Measurements from ENCODE around the gene THBS2. TPM values are rescaled to one million over a fixed set of nuclear protein-coding genes. Genes with fewer than 3 reads are reported as not detected.
"Not testable (repeated sequence)": the region's sequence is repeated elsewhere in the genome, so short reads cannot be mapped to it uniquely, and the experiment has no call there.

Gene THBS2
- total RNA-seq, 4 donors from 2014 or later, result 3.6 to 7.7 (median 4.8) TPM

DNA sequence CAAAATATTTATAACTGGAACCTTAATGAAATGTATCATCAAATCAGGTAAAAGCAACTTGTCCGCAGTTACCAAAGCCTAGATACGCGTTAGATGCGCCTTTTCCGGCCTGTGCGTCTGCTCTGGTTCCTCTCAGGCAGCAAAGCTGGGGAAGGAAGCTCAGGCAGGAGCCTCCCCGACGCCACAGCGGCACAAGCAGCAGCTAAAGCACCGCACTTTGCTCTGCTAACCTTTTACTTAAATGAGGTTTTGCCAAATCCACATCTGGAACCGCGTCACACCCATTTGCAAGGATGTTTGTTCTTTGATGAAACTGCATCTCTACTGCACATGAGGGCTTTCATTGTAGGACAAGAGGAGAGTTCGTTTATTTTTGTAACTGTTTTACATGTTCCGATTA is 36.8 kb downstream of the THBS2 start:
- ATAC-seq (no peak), DNase-seq (no peak)
- Histone ChIP-seq H3K27ac (no peak overlapping the region), H3K4me3 (no peak overlapping the region), H3K9me3 (no peaks in the 10 kb centered on the region), H3K27me3 (no peaks in the 10 kb centered on the region), H3K4me1 (peaks cover 5 to 11% of the 10 kb centered on the region in 2 donors), H3K36me3 (no peaks in the 10 kb centered on the region)
- no peak for TF ChIP-seq POLR2A (IDR thresholded peaks at IDR 0.05)
- TF ChIP-seq, protein P1, sequence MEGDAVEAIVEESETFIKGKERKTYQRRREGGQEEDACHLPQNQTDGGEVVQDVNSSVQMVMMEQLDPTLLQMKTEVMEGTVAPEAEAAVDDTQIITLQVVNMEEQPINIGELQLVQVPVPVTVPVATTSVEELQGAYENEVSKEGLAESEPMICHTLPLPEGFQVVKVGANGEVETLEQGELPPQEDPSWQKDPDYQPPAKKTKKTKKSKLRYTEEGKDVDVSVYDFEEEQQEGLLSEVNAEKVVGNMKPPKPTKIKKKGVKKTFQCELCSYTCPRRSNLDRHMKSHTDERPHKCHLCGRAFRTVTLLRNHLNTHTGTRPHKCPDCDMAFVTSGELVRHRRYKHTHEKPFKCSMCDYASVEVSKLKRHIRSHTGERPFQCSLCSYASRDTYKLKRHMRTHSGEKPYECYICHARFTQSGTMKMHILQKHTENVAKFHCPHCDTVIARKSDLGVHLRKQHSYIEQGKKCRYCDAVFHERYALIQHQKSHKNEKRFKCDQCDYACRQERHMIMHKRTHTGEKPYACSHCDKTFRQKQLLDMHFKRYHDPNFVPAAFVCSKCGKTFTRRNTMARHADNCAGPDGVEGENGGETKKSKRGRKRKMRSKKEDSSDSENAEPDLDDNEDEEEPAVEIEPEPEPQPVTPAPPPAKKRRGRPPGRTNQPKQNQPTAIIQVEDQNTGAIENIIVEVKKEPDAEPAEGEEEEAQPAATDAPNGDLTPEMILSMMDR (IDR thresholded peaks at IDR 0.05 in 4 of 5, conservative IDR thresholded peaks at IDR 0.05 in 1 of 5), result no peak
- in situ Hi-C loops (cut with MboI; ENCODE audit: low sequenced_read_pairs in 4 of 4) (no loop called here), intact Hi-C loops (cut with DNase I; ENCODE audit: low total_unique reads) (loop anchor here (10.0 kb wide), 1 partner anchor 252 kb away; no protein-coding TSS in a partner anchor)

DNA sequence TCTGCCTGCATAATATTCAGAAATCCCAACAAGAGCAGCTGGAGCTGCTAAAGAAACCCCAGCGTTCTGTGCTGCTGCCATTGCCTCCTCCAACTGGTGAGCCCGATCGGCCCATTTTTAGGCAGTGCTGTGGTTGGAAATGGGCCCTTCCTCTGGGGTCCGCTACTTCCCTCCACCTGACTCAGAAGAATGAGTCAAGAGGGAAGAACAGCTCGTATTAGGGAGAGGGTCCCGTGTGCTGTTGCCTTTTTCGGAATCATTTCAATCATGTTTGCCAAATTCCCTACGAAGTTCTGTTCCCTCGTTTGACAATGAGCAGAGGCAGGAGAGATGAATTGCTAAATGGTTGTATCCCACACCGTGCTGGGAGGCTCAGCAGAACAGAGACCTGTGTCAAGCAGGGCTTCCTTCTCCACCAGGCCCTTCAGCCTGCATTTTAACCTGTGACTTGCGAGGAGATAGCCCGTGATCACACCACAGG is 38.4 kb downstream of the THBS2 start:
- Histone ChIP-seq H3K36me3 (no peaks in the 10 kb centered on the region), H3K4me1 (peaks cover 5 to 11% of the 10 kb centered on the region in 2 donors), H3K27ac (peak overlapping the region; percentile 57 to 80 (median 72)), H3K4me3 (no peak overlapping the region), H3K27me3 (no peaks in the 10 kb centered on the region), H3K9me3 (no peaks in the 10 kb centered on the region)
- intact Hi-C loops (cut with DNase I; ENCODE audit: low total_unique reads), result loop anchor here (10.0 kb wide), 1 partner anchor 250 kb away; no protein-coding TSS in a partner anchor
- no peak for ATAC-seq
- in situ Hi-C loops (cut with MboI; ENCODE audit: low sequenced_read_pairs in 4 of 4), result no loop called here
- TF ChIP-seq, protein P1 (IDR thresholded peaks at IDR 0.05 in 4 of 5, conservative IDR thresholded peaks at IDR 0.05 in 1 of 5), result no peak
- TF ChIP-seq POLR2A (IDR thresholded peaks at IDR 0.05), result no peak
- no peak for DNase-seq

DNA sequence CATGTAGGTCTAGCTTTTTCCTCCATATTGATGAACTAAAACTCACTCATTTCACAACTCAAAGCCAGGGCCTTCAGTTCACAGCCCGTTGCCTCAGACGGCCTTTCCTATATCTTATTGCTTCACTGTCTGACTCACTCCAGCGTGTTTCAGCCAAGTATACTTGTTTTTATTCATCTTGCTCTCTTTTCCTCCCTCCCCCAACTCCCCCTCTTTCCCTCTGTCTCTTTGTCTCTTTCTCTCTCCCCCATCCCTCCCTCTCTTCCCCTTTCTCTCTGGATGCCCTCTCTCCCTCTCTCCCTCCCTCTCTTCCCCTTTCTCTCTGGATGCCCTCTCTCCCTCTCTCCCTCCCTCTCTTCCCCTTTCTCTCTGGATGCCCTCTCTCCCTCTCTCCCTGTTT is 38.9 kb downstream of the THBS2 start:
- in situ Hi-C loops (cut with MboI; ENCODE audit: low sequenced_read_pairs in 4 of 4); H3K4me3 ChIP-seq: not testable (repeated sequence)

DNA sequence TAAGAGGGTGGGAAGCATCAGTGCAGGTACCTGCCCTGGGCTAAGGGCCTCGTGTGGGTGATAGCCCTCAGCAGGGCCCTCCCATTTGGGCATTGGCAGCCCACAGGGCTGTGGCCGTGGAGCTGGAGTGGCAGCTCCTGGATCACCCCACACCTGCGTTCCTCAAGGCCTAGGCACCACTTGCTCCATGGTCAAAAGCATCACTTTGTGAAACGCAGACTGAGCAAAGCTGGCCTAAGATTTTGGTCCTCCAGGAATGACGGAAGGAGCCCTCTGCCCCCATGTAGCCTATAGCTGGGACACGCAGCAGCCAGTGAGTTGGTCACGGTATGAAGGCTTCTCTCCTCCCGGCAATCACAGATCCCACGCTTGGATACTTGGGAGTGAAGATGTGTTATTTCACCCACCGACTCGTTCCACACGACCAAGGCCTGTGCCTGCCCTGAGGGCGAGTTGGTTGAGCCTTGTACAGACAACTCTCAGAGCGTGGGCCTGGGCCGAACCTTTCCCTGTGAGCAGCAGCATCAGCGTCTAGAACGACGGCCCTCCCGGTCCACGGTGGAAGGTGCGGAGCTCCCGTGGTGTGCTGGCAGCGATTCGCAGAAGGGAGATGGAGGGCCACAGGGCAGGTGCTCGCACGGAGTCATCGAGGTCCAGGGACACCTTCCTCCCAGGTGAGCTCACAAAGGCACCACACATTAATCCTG is 39.7 kb downstream of the THBS2 start:
- intact Hi-C loops (cut with DNase I; ENCODE audit: low total_unique reads) (loop anchor here (10.0 kb wide), 1 partner anchor 249 kb away; no protein-coding TSS in a partner anchor), in situ Hi-C loops (cut with MboI; ENCODE audit: low sequenced_read_pairs in 4 of 4) (no loop called here)
- Histone ChIP-seq H3K27ac (peak overlapping the region; percentile 48 to 80 (median 72)), H3K36me3 (no peaks in the 10 kb centered on the region), H3K4me3 (peak overlapping the region in 2 of 4 donors; percentile 51 to 66), H3K9me3 (no peaks in the 10 kb centered on the region), H3K27me3 (no peaks in the 10 kb centered on the region), H3K4me1 (peaks cover 5 to 11% of the 10 kb centered on the region in 2 donors)
- TF ChIP-seq, protein P1 (IDR thresholded peaks at IDR 0.05 in 4 of 5, conservative IDR thresholded peaks at IDR 0.05 in 1 of 5), result no peak
- TF ChIP-seq POLR2A (IDR thresholded peaks at IDR 0.05), result no peak
- no peak for ATAC-seq
- no peak for DNase-seq

More for the DNA sequence above, 38.9 kb downstream of the THBS2 start:
- peak; percentile 32 to 47 for DNase-seq
- H3K27me3 ChIP-seq, H3K36me3 ChIP-seq, H3K9me3 ChIP-seq: not testable (repeated sequence)
- peak; percentile 71 to 82 for ATAC-seq
- H3K27ac ChIP-seq, result peak overlapping the region; percentile 57 to 80 (median 72)
- intact Hi-C loops (cut with DNase I; ENCODE audit: low total_unique reads), result loop anchor here (10.0 kb wide), 1 partner anchor 250 kb away; no protein-coding TSS in a partner anchor
- H3K4me1 ChIP-seq, result peaks cover 5 to 11% of the 10 kb centered on the region in 2 donors
